Central memory CD4-positive, alpha-beta T cell (primary cell): ENCODE measurements around the gene PREB.
"Not testable (repeated sequence)": the region's sequence is repeated elsewhere in the genome, so short reads cannot be mapped to it uniquely, and the experiment has no call there.

ENCODE experiments used
- DNase-seq: peaks from one replicate; pipeline ENCODE4 v3.0.0; 2022
- total RNA-seq, 3 experiments: gene quantifications; one replicate each; lab custom pipeline; 2026; lab: John Stamatoyannopoulos, UW

PREB gene, protein sequence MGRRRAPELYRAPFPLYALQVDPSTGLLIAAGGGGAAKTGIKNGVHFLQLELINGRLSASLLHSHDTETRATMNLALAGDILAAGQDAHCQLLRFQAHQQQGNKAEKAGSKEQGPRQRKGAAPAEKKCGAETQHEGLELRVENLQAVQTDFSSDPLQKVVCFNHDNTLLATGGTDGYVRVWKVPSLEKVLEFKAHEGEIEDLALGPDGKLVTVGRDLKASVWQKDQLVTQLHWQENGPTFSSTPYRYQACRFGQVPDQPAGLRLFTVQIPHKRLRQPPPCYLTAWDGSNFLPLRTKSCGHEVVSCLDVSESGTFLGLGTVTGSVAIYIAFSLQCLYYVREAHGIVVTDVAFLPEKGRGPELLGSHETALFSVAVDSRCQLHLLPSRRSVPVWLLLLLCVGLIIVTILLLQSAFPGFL
- 32.8 to 112 (median 59.5) reads per million in 3 experiments for total RNA-seq

DNA sequence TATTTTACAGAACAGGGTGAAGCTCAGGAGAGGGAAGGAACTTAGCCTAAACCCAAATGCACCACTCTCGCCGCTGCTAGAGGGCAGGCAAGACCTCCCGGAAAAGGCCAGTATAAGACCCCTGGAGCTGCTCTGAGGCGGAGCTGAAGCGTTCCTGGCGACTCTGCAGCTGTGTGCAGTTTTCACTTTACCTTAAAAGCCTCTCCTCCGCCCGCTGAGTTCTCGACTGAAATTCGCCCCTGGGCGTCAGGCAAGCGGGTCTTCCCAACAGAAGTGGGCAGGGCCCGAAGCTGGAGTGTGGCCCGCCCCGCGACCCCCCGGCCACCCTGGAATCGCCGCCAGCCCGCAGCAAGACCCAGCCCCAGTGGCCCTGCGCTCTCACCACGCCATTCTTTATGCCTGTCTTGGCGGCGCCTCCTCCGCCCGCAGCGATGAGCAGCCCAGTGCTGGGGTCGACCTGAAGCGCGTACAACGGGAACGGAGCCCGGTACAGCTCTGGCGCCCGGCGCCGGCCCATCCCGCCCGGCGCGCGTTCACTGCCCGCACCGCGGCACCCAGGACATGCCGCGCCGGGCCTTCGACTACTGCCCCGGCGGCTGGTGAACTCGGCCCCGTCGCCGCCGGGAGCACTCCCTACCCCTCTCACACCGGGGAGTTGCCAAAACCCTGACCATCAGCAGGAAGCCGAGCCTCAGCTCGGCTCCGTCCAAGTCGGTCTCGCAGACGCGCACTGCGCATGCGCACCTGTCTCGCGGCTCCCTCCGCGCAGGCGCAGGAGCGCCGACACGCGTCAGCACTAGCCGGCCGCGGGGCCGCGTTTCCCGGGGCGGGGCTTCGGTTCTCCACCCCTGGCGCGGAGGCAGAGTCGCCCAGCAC lies at the start of gene PREB:
PREB (minus strand) TSS at position 732 of the 876 bp plus-strand sequence; CDS start at position 517, 215 bp downstream.
- peak; percentile 98 for DNase-seq

DNA sequence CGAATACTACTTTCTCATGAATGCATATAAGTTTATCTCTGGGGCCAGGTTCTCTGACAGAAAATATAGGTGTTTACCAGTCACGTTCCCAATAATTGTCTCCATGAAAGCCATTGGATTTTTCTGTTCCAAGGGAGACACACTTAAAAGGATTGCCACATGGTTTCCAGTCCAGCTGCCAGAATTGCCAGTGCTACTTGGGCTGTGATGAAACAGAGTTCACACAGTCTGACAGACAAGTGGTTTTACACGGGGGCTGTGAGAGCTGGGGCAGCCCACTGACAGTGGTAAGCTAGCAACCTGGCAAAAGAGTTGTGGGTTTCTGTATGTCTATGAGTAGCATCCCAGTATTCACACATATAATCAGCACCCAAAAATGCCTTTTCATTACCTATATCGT lies 49.7 kb upstream of the PREB start:
- DNase-seq, result no peak

DNA sequence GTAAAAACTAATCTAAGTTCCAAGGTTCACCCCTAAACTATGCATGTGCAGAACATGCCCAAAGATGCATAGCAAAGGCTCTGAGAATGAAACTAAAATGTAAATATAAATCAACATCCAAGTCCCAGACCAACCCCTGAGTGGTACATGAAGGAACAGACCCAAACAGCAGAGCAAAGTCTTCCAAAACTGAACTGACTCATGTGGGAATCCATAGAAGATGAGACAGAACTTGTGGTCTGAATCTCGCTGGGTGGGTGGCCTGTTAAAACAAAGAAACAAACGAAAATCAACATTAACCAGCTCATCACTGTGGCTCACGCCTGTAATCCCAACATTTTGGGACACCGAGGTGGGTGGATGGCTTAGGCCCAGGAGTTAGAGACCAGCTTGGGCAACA lies 47.9 kb upstream of the PREB start:
- no peak for DNase-seq

DNA sequence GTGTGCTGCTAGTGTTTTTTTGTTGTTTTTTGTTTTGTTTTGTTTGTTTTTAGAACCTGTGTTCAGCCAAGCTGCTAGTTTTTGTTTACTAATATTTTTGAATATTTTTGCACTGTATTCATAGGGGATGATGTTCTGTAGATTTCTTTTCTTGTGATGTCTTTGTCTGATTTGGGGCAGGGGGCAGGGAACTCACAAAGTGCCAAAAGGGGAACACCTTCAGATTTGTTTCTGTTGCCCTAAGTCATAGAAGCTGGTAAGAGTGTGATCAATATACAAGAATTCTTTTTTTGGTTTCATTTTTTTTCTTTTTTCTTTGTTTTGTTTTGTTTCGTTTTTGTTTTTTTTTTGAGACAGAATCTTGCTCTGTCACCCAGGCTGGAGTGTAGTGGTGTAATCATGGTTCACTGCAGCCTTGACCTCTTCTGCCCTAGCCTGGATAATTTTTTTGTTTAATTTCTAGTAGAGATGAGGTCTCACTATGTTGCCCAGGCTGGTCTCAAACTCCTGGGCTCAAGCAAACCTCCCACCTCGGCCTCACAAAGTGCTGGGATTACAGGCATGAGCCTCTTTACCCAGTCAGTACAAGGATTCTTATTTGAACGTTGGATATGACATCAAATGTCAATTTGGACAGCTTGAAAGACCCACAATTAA lies 45.0 kb upstream of the PREB start:
- no peak for DNase-seq

DNA sequence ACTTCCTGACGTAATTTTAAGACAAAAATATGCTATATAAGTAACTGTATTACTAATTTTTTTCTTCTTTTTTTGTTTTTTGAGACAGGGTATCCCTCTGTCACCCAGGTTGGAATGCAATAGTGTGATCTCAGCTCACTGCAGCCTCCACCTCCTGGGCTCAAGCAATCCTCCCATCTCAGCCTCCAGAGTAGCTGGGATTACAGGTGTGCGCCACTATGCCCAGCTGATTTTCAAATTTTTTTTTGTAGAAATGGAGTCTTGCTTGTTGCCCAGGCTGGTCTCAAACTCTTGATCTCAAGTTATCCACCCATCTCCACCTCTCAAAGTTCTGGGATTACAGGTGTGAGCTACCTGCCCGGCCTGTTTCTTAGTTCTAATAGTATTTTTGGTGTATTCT lies 44.0 kb upstream of the PREB start:
- DNase-seq, result no peak

DNA sequence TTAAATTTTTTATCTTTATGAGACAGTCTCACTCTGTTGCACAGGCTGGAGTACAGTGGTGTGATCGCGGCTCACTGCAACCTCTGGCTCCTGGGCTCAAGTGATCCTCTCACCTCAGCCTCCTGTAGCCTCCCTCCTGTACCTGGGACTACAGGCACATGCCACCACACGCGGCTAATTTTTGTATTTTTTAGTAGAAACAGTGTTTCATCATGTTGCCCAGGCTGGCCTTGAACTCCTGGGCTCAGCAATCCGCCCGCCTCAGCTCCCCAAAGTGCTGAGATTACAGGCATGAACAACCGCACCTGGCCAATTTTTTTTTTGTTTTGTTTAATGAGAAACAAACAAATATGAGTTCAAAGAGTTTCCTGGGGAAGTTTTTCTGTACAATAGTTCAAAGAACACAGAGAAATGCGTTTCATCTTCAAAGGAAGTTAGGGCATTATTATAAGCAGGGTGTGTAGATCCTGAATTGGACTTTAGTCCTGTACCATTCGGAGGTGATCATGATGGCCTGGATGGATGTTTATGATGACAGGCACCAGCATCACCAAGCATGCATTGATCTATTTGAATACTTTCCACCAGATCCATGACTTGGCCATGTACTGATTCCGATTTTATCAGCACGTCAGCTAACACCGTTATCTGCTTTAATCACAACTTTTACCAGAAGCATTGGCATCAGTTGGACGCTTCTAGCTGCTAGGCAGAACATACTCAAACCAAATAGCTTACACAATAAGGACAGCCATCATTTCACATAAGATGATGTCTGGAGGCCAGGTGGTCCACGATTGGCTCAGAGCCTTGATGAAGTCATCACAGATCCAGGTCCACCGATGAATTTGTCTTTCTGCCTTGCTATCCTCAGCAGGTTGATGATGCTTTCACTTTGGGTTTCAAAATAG lies 43.3 kb upstream of the PREB start:
- DNase-seq, result no peak

DNA sequence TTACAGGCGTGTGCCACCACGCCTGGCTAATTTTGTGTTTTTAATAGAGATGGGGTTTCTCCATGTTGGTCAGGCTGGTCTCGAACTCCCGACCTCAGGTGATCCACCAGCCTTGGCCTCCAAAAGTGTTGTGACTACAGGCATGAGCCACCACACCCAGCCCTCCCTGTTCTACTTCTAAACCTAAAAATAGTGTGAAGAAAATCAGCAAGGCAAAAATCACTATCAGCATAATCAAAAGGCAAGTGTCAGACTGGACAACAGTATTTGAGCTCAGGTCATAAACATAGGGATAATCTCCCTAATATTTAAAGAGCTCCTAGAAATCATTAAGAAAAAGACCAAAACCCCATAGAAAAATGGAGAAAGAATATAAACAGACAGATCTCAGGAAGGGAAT lies 41.3 kb upstream of the PREB start:
- not testable (repeated sequence) for DNase-seq

DNA sequence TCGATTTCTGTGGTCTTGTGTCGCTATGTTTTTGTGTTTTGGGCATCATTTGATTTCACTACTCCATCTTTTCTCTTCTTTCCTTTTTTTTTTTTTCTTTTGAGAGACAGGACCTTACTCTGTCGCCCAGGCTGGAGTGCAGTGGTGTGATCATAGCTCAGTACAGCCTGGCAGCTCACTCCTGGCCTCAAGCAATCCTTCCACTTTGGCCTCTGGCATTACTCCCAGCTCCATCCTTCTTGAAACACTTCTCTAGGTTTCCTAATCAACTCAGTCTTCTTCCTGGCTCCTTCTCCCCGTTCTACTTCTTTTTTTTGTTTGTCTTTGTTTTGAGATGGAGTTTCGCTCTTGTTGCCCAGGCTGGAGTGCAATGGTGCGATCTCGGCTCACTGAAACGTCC lies 40.9 kb upstream of the PREB start:
- DNase-seq, result no peak

DNA sequence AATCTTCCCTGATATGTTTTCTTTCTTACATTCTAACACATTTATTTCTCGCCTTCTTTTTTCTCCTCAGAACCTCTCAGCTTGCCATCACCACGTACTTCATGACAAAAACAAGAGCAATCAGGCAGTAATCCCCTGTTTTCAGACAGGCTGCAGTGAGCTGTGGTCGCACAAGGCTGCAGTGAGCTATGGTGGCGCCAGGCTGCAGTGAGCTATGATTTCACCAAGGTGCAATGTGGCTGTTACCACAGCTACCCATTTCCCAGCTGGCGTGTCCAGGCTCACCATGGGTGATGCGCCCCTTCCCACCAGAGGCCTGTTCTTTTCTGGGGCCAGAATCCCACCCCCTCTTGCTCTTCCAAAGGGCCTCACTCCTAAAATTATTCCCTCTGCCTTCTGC lies 40.2 kb upstream of the PREB start:
- DNase-seq, result no peak

DNA sequence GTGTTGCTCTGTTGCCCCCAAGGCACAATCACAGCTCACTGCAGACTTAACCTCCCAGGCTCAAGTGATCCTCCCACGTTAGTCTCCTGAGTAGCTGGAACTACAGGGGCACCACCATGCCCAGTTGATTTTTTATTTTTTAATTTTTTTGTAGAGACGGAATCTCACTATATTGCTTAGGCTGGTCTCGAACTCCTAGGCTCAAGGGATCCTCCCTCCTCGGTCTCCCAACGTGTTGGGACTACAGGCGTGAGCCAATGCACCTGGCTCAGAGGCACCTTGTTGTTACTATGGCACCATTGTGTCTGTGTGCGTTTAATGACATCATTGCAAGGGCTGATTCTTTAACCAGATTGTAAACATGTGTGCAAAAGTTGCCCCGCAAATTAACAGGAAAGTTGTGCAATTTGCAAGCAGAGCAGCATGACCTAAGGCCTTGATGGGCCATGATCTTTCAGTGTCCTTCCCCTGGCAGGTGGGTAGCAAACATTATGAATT lies 37.0 kb upstream of the PREB start:
- no peak for DNase-seq

DNA sequence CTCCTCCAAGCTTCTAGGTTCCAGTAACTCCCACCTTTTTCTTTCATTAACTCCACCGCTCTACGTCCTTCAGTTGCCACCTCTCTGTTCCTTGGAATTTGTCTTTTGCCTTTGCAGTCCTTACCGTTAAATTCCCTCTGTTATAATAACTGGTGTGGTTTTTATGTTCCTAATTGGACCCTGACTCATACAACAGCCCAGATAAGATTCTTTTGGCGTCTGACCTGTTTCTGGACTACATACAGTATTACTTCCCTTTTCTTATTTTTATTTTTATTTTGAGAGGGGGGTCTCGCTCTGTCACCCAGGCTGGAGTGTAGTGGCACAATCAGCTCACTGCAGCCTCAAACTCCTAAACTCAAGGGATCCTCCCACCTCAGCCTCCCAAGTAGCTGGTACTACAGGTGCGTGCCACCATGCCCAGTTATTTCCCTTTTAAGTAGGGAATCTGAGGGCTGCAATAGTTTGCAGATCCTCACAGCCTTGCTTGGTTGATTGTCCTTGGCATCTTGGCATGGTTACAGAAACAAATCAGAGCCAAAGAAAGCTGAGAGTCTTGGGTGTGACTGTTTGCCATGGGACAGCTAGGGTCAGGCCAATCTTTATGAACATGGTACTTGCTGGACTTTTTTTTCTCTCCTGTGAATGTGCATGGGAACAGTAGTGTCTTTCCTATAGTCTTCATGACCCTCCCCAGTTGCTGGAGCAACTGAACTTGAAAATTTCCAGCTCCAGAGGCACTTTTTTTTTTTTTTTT lies 36.3 kb upstream of the PREB start:
- no peak for DNase-seq

DNA sequence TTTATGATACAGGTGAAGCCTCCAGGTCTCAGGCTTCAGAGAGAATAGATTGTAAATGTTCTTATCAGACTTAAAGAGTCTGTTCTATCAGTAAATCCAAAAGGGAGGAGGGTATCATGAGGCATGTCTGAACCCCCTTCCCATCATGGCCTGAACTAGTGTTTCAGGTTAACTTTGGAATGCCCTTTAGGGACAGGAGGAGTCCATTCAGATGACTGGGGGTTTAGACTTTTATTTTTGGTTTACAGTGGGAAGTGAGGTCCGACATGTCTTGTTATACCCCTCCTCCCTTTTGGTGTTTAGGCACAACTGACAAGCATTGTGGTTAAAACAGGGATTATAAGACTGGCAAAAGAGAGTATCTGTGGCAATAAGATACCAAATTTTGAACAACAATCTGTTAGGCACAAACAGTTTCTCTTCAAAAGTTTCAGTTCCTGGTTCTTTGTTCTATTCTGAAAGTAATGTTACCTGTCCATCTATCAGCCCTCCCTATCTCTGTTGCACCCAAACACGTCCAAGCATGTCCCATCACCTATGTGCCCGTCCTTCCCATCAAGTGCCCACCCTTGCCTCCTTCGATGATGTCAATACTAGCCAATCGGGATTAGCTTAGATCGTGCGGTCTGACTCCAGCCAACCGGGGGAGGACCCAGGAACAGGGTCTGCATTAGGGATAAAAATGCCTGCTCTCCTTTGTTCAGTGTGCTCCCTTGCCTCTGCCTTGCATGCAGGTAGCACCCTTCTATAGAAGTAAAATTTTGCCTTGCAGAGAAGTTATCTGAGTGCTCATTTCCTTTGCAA lies 30.7 kb upstream of the PREB start:
- no peak for DNase-seq

DNA sequence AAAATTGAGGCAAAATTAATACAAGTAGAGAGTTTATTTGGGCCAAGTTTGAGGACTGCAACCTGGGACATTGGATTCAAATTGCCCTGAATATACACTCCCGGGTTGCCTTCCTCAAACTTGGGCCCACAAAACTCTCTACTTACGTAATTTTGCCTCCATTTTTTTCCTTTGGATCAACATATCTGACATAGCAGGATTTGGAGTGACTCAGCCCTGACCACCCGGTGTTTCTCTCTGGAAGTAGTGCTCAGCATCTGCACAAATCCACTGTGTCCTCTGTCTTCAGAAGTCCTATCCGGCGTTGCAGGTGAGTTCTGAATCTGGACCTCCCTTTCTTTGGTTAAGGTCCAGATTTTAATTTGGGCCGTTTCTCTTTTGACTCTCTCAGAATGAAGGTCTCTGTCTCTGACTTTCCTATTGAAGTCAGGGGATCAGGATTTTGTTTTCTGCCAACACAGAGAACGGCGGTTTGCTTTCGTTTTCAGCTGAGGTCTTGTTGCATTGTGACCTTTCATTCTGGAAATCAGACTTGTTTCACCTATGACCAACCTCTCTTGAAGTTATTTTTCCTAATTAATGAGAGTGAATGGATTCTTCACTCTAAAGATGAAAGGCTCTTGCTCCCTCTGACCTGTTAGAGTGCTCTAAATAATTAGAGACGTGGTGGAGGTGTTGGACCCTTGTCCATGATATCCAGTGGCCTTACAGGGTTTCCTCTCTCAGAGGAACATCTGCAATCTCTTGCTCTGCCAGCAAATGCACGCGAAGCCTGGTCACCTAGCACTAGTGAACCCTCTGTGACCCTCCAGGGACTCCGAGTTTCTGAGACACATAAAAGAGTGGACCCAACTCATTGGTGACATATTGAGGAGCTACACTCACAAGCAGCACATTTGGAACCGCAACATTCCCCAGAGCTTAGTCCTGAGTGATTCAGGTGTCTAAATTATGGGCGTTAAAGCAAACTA lies 28.0 kb upstream of the PREB start:
- DNase-seq, result no peak

DNA sequence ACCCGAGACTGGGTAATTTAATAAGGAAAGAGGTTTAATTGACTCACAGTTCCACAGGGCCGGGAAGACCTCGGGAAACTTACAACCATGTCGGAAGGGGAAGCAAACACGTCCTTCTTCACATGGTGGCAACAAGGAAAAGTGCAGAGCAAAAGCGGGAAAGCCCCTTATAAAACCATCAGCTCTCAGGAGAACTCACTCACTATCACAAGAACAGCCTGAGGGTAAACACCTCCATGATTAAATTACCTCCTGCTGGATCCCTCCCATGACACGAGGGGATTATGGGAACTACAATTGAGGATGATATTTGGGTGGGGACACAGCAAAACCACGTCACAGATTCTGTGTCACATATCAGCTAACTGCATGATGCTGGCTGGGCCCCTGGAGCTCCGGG lies 25.8 kb upstream of the PREB start:
- DNase-seq, result no peak

DNA sequence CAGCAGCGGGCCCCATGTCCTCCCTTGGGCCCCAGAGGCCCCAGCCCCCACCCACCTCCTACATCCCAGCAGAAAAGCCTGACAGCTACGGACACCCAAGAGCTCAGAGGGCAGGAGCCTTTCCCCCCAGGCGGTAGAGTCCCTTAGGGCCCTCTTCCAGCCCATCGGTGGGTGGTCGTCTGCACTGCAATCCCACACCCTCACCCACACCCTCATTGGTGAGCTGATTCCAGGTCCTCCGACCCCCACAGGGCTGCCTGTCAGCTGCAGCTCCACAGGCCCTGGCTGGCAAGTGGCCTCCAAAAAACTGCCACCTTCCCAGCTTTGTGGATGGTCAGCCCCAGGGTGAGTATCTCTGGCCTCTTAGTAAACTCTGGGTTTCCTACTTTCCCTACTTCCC lies 24.8 kb upstream of the PREB start:
- no peak for DNase-seq

DNA sequence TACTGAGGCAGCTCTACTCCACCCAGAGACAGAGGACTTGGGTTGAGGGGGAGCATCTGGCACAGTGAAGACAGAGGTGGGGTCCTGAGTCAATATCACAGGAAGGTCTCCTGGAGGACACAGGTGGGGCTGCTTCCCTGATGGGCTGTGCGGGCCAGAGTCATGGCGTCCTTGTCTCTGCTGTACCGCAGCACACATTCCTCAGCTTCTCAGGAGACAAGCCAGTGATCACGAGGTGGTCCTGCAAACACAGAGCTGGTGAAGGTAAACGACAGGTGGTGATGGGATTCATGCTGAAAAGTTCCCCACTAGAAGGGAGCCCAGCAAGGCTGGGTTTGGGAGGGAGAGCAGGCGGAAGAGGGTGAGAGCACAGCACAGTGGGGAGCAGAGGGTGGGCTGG lies 24.0 kb upstream of the PREB start:
- DNase-seq, result no peak

DNA sequence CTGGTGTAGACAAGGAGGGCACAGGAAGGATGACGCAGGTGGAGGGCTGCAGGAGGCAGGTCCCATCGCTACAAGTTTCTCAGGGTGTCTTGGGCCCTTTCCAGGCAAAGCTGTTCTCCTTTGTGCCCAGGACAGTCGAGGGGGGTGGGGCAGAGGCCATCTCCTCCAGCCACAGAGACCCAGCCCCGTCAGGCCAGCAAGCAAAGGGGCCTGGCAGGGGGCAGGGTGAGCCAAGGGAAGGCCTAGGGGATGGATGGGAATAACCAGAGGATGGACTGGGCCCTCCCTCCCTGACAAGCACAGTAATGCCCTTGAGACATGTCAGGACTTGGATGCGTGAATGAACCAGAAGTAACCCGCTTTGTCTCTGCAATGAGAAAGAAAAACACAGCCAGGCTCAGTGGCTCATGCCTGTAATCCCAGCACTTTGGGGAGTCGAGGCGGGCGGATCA lies 20.7 kb upstream of the PREB start:
- DNase-seq, result no peak

DNA sequence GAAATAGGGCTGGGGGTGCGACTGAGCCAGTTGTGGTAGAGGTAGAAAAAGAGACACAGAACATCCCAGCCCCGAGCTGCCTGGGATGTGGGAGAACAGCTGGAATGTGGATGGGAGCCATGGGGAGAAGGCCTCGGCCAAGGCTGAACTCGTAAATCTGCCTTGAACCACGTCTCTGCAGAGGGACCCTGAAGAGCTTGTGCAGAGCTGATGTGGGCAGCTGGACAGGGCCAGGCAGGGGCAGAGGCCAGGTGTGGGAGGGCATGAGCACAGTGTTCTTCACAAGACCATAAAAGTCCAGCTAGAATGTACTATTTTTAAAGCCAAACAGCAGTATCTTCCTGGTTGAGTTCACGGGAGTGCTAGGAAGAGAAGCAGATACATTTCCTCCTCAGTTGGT lies 20.1 kb upstream of the PREB start:
- no peak for DNase-seq
